GM21717 (cell line): Measurements from ENCODE around the gene NLRP7.

Experiments
- ATAC-seq: cut with Tn5 transposase; IDR thresholded peaks from one replicate; pipeline ENCODE4 v1.9.1; 2021; ENCODE audit warnings: mild to moderate bottlenecking, moderate library complexity; ENCODE audit not compliant: unreplicated experiment

Gene NLRP7

GRCh38 chr19:54875506-54875905, 71.8 kb downstream of the NLRP7 start:
- ATAC-seq = no peak

GRCh38 chr19:54873990-54874389, 73.3 kb downstream of the NLRP7 start, which contains the start of gene FCAR:
Gene FCAR (plus strand): TSS chr19:54874235. CDS start chr19:54874290, 55 bp downstream.
- no peak for ATAC-seq
